HK-2 (cell line): ENCODE results near the gene EN1.

Experiments
- DNase-seq: peaks from one replicate; pipeline ENCODE4 v3.0.0-alpha.2; 2018; ENCODE audit not compliant: unreplicated experiment

Gene EN1

DNA sequence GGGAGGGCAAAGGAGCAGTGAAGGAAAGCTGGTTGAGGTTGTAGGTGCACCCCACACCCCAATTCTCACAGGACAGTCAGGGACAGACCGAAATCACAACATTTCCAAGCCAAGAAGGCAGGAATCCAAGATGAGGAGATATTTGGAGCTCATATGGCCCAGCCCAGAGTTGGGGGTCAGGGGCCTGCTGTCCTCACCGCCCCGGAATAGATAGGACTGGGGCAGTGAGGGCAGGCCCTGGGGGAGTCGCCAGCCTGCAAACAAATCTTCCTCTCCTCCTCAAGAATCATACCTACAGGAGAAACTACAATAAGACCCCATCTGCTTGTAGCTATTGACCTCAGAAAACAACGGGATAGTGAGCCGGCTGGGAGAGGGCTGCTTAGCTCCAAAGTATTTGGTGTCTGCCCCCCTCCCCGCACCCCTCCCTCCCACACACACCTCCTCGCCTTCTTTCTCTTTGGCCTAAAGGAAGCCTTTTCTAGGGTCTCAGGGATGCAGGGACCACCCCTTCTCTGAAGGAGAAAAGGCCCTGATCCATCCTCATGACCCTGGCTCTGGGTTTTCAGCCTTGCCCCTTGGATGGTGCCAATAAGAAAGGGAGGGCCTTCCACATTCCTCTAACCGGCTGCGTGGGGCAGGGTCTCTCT is 3.8 kb downstream of the EN1 start:
- no peak for DNase-seq

DNA sequence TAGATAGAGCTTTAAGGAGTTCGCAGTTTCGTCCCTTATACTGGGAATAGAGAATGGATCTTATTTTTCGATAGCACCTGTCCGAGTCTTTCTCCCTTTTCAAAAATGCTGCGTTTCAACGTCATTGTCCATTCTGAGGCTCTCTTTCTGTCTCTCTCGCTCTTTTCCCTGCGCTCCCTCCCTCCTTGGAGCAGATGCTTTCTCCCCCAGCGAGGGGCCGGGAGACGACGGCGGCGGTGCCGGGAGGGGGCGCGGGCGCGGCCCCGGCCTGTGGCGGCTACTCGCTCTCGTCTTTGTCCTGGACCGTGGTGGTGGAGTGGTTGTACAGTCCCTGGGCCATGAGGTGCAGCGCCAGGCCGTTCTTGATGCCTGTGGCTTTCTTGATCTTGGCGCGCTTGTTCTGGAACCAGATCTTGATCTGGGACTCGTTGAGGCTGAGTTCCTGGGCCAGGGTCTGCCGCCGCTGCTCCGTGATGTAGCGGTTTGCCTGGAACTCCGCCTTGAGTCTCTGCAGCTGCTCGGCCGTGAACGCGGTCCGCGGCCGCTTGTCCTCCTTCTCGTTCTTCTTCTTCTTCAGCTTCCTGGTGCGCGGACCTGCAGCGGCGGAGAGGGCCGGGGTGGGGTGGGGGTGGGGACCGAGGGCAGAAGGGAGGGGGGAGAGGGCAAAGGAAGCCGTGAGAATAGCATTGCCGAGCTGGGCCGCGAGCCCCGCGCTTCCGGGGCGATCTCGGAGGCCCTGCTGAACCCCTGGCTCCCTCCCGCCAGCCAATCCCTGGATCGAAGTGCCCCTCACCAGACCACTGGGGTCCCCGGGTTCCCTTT is 4.6 kb downstream of the EN1 start:
- no peak for DNase-seq

DNA sequence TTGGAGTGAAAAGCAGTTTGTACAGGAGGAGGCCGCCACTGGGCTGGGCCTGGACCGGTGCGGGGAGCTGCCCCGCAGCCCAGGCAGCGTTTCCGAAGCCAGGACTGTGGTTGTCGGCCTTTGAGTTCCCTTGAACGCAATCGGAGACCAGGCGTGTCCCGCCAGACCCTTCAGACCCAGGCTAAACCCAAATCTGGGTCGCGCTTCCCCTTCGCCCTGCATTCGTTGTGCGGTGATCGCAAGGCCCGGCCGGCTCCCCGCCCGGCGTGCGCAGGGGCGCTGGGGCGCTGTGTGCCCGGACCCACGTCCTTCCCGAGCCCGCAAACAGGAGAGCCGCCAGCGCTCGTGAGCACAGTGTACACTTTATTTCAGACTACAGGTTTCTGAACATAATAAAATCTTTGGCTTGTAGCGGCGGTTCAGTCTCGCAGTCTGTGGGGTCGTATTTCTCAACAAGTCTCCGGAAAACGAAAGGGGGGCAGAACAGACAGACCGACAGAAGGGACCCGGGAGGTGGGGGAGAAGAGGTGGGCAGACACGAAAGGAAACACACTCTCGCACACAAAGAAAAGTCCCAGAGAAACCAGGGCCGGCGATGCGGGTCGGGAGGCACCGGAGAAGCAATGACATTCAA is 5.5 kb downstream of the EN1 start:
- no peak for DNase-seq

DNA sequence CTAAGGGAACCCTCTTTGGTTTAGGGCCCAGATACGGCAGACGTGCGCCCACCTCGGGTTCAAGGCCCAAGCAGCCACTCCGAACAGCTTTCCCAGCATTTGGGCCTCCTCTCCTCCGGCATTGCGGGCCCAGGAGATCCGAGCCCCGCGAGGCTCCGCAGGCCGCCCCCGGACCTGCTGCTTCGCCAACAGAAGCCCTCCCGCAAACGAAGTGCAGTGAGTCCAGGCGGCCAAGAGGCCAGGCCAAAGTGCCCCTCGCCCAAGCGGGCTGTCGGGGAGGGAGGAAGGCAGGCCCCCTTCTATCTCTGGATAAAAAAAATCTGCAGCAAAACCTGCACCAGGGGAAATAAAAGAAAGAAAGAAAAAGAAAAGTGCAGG is 6.0 kb downstream of the EN1 start:
- no peak for DNase-seq

DNA sequence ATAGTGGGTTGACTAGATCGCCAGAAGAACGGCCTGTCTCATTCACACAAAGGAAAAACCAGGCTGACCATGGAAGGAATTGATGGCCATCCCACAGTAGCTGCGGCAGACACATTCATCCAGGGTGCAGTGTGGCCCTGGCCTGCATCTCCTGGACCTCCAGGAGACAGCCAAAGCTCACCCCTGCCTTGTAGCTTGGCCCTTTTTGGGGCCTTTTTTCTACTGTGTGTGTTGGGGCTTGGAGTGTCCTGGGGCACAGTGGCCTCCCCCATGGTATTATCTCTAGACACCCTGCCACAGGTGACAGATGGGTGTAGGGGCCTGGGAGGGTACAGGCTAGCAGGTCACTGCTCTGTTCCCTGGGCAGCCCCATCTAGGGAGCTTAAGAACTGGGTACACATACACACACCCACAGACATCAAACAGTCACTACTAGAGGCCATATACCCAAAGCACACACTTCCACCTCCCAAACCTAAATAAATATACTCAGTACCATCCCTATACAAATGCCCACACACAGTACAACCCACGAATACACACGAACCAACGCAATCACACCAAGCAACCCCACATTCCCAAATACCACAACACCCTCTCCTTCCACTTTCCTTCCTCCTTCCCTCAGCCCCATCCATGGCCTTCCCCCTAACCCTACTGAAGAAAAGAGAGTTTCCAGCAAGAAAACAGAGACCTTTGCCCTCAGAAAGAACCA is 8.6 kb downstream of the EN1 start:
- no peak for DNase-seq

DNA sequence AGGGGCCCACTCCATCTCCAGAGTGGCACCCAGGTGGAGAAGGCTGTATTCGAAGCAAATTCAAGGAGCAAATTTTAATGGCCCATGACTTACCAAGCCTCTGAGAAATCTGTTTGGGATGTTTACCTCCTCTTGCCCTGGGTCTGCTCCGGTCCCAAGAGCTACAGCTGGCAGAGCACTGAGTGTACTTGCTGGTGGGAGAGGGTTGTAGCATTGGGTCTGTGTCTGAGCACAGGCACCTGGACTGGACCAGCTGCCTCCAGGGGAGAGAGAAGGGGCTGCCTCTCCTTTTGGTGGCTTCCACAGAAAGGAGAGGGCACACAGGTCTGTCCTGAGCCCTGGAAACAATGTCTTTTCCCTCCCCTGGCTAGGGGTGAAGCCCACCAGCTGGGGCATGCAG is 9.8 kb downstream of the EN1 start:
- DNase-seq, result no peak

DNA sequence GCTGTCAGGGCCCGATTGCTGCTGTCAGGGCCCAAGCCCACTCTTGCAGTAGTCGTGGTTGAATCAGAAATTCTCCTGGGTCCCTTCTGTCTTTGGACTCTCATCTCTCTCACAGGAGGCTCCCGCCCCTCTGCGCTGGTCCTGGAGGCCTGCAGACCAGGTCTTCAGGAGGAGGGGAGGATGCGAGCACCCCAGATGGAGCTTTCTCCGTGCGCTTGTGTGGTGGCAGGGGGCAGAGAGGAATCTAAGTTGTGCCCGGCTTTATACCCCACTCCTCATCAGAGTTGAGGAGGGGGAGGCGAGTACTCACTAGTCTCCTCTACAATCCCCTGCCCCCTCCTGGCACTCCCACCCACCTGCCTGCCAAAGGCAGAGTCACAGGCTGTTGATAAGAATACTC is 10.4 kb downstream of the EN1 start:
- no peak for DNase-seq

DNA sequence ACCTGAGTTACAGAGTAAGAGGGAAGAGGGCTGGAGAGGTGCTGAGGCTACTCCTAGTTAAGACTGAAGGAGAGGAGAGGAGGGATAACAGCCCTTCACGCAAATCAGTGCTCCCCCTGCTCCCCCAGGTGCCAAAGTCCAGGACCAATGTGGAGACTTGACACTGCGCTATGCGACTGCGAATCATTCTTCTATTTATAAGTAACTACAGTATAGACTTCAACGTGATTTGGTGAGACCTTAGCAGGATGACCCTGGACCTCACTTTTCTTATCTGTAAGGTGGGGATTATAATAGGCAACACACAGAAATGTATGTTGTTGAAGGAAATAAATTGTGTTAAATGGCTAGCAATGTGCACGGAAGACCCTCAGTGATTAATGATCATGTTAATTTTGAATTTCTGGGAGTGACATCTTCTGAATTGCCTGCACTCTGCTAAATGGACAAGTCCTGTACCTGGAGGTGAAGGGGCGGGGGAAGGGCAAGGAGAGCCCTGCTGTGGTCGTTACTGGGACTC is 11.0 kb downstream of the EN1 start:
- no peak for DNase-seq

DNA sequence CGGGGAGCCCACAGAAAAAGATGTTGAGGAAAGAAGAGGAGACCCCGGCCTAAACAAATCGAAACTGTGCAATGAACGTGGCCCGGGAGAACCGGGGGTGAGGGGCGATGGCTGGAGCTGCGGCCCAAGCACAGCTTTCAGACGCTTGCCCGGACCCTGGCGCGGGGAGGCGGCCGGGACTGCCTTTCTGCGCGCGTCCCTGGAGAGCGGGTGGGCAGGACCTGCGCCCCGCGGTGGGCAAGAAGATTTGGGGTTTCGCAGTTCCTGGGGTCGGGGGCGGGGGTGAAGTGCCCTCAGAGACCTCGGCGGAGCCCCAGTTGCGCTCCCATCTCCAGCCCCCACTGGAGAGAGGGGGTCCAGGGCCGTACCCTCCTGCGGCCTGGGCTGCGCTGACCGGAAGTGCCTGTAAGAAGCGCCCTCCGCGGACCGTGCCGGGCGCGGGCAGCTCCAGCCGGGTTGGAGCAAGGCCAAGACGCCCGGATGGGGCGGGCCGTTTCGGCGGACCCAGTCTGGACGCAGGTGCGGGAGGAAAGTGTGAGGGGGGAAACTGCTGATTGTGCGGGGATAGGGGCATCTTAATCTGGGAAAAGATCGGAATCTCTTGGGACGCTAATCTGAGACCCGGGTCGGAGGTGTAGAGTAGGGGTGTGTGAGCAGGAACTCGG is 11.6 kb downstream of the EN1 start:
- no peak for DNase-seq

DNA sequence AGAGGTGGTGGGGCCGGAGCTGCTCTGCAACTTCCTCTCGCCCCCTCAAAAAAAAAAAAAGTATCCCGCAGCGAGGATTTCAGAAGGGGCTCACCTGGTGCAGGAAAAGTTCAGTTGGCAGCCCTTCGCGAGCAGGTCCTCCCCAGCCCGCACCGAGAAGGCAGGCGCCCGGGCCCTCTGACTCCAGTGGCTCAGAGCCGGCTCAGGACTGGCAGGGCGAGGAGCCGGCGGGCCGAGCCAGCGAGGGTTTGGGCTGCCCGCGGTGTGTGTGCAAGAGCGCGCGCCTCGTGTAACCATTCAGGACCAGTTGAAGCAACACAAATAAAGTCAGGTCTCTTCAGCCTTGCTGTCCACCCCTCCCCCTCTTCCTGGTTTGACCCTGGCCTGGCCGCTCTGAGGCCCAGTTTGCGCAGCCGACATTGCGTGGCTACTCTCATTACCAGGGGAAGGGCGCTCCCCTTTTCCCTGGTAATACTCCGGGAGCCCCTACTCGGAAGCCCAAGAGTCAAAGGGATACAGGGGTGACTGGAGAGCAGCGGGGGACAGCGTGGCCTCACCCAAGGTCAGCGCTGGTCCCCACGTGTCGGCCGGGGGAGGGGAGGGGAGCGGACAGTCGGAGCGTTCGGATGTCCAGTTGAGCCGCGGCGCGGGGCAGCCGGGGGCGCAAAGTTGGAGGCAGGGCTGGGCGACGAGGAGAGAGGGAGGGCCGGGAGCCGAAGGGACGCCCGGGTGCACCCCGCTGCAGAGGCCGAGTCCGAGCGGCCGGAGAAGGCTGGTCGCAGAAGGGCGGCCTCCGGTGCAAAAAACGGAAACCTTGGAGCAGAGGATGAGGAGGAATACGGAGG is 12.3 kb downstream of the EN1 start:
- no peak for DNase-seq

DNA sequence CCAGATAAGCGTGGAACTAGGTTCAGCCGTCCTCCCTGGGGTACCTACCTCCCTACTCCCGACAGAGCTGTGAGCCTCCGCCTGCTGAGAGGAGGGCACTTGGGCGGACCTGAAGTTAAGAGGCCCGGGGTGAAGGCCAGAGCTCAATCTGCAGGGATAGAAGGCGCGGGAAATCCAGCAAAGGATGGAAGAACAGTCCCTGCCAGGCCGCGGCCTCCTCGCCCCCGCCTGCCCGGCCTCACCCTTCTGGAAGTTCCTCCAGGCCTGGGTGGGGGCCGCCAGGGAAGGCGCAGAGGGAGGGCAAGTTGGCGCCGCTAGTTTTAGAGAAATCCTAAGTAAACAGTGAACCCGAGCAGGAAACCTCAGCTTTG is 13.0 kb downstream of the EN1 start:
- no peak for DNase-seq

DNA sequence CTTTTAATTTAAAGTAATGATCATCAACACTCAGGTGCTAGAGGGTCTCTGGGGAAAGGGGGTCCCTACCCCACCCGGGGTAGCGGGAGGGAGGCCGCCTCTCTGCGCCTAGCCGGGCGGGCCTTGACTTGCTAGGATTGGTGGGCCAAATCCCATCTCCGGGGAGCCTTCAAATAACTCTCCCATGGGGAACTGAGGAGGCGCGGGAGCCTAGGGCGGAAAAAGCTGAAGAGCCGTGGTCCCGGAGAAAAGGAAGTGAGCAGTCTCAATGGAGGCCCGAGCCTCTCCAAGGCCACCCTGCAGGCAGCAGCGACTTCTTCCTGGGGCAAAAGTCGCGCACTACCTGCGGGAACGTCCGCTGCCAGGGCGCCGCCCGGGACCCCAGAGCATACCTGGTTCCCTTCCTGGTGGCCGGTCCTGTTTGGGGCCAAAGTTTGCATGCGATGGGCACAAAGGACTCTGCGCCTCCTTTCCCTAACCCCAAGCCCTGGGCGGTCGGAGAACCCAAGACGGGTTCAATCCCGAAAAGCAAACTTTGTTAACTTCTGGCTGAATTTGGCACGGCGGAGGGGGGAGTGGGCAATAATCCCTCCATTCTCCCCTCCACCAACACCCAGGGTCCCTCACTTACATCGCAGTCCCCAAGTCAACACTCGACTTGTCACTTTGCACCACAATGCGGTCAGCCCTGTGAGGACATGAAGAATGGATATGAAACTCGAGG is 13.6 kb downstream of the EN1 start:
- no peak for DNase-seq

DNA sequence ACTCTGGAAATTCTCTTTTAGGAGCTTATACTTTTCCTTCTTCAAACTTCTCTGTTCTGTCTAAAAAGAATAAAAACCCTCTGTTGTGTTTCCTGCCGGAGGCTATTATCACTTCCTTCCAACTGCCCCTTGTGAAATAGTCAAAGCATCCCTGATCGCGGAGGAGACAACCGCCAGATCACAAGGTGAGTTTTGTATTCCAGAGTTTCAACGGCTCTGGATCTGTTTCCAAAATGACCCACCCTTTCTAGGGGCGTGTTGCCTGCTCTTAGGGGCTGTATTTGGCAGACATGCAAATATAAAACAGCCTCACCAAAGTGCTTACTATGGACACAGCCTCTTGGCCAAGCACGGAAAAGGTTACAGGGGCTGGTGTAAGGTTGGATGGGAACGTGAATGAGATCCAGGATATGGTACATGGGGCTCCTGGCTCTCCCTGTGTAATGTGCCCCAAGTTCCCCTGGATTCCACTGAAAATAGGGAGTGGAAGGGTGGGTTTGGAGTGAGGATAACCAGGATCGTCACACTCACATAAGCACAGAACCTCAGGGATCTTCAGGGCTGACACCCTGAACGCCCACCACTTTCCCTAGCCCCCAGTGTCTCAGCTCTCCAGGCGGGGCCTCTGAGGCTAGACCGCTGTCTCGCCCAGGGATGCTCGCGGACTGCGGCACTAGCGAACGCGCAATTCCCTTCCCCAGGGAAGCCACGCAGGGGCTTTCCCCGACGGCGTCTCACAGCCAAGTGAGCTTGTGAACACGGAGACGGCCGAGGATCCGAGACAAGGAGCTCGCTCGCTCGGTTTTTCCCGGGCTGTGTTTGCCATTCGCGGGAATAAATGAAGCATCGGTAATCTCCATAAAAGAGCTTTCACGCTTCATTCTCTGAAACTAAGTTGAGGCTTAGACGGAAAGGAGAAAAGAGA is 14.4 kb downstream of the EN1 start:
- DNase-seq, result no peak

DNA sequence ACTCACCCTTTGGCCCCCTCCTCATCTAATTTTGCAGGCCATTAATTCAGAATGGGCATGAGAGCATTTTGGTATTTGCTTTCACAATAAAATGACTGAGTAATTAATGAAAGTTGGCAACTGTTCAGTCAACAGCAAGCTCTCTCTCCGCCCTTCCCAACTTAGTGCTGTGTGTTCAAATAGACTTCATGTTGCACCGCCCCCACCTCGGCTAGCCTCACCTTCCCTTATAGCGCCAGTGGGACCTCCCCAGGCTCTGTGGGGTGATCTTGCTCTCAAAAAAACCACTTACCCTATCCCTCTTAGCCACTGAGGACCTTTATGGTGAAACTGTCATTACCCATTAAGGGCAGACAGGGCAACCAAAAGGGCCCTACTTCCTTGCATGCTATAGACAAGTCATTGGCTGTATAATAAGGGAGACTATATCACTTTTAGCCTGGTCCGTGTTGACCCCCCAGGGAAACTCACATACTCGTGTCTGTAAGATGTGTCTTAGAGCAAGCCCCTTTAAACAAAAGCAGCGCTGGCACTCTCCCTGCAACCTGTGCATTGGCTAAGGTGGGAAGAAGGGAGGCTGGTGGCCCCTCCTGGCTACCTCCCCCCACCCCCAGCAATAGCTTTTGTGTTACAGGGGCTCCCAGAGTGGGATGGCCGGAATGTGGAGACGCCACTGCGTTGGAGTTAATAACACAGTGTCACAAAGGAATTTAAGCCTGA is 15.2 kb downstream of the EN1 start:
- no peak for DNase-seq

DNA sequence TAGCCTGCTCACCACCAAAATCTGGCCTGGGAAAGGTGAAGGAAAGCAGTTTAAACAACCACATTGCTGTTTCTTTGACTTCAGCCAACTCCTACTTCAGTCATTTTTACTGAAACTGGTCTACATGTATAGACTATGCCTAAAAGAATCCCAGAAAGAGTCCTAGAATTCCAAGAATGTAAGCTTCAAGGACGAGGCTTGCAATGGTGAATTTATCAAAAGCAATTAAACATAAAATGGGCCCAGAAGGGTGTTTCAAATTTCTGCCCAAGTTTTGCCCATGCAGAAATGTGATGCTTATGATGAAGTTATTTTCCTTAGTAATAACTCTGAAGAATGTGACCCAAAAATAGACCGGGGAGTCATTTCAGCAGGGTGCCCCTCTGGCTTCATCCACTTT is 16.6 kb downstream of the EN1 start:
- DNase-seq, result no peak

DNA sequence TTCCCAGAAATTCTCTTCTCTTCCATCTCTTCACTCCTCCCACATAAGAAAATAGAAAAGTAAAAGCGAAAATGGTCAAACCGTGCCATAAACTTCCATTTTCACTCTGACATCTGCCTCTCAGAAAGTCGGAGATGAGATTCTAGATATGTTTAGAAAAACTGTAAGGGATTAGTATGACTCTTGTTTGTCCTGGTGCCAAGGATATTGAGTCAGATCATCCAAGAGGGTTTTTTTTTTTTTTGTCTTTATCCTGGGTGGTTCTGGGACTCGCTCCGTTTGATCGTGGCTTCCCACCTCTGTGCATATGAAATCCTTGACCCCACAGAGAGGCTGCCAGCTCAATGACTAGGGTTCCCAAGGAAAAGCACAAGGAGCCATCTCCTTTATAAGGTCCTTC is 17.3 kb downstream of the EN1 start:
- no peak for DNase-seq

DNA sequence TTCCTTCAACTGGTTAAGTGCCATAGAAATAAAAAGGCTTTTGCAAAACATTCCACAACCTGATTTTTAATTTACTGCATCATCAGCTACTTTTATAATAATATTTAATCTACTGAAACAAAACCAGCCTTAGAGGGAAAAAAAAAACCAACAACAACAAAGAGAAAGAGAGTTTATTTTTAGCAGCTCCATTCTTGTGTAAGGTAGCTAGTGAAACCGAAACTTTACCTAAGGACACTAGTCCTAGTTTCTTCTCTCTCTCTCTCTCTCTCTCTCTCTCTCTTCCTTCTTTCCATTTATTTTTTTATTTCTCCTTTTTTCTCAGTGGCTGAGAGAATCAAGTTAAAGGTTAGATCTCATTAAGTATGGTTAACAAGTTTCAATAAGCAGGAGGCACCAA is 21.4 kb downstream of the EN1 start:
- no peak for DNase-seq

DNA sequence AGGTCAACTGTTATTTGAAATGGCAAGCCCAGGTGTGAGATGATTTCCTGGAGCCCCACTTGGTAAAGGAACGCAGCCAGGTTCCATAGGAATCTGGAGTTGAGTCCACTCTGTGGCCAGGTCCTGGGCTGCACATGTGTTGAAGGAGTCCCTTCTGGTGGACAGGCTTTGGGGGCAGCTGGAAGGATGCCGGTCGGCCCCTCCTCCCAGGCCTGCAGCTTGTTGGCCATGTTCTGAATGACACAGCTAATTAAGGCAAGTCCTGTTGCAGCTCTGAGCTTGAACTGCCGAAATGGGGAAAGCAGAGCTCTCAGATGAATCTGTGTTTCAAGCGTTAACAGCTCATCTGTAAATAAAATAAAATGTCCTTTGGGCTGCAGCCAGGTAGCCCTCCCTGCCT is 23.8 kb downstream of the EN1 start:
- DNase-seq, result no peak

DNA sequence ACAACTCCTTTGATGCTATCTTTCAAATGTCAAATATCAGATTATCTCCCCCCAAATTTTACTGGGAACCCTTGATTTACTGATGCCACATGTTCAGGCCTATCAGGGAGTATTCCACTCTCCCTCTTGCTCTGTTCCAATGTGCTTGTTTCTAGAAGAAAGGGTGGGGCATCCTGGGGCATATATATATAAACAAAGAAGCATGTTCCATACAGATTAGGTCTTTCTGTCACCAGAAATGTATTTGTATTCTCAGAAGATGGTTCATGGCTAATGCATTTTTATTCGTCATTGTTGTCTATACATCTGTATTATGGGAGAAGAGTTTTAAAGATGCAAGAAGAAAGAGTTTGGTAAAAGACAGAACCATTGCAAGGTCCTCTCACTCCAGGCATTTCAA is 24.9 kb downstream of the EN1 start:
- no peak for DNase-seq
